Panc1 (cell line): ENCODE results near the gene ANXA7.

Experiments used
- POLR2AphosphoS5 ChIP-seq: IDR thresholded peaks from 2 replicates; pipeline ENCODE4 v1.6.1; 2012; ENCODE audit warnings: mild to moderate bottlenecking, low read depth, low read length, moderate library complexity
- SIN3A ChIP-seq: IDR thresholded peaks from 2 replicates; pipeline ENCODE4 v1.6.1; 2012; ENCODE audit warnings: low read depth, mild to moderate bottlenecking, low read length, moderate library complexity, borderline replicate concordance; ENCODE audit not compliant: insufficient read depth
- TCF7L2 ChIP-seq: IDR thresholded peaks from 2 replicates; pipeline ENCODE4 v1.6.1; 2011; ENCODE audit warnings: mild to moderate bottlenecking, low read depth, low read length, inconsistent platforms
- TF ChIP-seq, protein P1 (sequence below): fragments of 450-650 bp; IDR thresholded peaks from 2 replicates; pipeline ENCODE4 v1.5.1; 2017; ENCODE audit warnings: mild to moderate bottlenecking
- TF ChIP-seq, protein P2 (sequence below), 2 experiments: IDR thresholded peaks; 2 replicates each; pipeline ENCODE4 v1.6.1; 2011 to 2012; ENCODE audit warnings: low read depth in 2 of 2, control low read depth in 1 of 2, low read length in 1 of 2, mild to moderate bottlenecking in 1 of 2, moderate library complexity in 1 of 2; ENCODE audit not compliant: insufficient read depth in 1 of 2

DNA sequence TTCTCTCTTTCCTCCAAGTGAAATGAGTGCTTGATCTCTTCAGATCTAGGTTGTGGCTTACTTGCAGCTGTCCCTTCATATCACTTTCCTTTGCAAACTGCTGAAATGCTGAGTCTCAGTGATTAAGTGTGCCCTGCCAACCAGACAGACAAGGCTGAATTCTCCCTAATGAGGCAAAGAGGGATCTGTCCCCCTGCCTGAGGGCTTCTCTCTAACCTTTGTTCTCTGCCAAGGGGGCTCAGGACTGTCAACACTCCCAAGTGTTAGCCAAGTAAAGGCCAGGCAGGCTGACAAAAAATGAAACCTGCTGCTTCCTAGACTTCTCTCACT, 19.6 kb upstream of the ANXA7 start, which contains the start of gene MSS51:
- TF ChIP-seq, protein P1, sequence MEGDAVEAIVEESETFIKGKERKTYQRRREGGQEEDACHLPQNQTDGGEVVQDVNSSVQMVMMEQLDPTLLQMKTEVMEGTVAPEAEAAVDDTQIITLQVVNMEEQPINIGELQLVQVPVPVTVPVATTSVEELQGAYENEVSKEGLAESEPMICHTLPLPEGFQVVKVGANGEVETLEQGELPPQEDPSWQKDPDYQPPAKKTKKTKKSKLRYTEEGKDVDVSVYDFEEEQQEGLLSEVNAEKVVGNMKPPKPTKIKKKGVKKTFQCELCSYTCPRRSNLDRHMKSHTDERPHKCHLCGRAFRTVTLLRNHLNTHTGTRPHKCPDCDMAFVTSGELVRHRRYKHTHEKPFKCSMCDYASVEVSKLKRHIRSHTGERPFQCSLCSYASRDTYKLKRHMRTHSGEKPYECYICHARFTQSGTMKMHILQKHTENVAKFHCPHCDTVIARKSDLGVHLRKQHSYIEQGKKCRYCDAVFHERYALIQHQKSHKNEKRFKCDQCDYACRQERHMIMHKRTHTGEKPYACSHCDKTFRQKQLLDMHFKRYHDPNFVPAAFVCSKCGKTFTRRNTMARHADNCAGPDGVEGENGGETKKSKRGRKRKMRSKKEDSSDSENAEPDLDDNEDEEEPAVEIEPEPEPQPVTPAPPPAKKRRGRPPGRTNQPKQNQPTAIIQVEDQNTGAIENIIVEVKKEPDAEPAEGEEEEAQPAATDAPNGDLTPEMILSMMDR = no peak
- TF ChIP-seq, protein P2, sequence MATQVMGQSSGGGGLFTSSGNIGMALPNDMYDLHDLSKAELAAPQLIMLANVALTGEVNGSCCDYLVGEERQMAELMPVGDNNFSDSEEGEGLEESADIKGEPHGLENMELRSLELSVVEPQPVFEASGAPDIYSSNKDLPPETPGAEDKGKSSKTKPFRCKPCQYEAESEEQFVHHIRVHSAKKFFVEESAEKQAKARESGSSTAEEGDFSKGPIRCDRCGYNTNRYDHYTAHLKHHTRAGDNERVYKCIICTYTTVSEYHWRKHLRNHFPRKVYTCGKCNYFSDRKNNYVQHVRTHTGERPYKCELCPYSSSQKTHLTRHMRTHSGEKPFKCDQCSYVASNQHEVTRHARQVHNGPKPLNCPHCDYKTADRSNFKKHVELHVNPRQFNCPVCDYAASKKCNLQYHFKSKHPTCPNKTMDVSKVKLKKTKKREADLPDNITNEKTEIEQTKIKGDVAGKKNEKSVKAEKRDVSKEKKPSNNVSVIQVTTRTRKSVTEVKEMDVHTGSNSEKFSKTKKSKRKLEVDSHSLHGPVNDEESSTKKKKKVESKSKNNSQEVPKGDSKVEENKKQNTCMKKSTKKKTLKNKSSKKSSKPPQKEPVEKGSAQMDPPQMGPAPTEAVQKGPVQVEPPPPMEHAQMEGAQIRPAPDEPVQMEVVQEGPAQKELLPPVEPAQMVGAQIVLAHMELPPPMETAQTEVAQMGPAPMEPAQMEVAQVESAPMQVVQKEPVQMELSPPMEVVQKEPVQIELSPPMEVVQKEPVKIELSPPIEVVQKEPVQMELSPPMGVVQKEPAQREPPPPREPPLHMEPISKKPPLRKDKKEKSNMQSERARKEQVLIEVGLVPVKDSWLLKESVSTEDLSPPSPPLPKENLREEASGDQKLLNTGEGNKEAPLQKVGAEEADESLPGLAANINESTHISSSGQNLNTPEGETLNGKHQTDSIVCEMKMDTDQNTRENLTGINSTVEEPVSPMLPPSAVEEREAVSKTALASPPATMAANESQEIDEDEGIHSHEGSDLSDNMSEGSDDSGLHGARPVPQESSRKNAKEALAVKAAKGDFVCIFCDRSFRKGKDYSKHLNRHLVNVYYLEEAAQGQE (IDR thresholded peaks at IDR 0.05; ENCODE audit: insufficient read depth in 1 of 2, low read depth in 2 of 2, low read length in 1 of 2) = no peak
- TF ChIP-seq POLR2AphosphoS5 (no peak), SIN3A (no peak), TCF7L2 (no peak)
